Psoas muscle (tissue), 8 donors: ENCODE data around the gene LCP2. TPM values are rescaled to one million over a fixed set of nuclear protein-coding genes. Genes with fewer than 3 reads are reported as not detected.

Experiments
- ATAC-seq, 4 donors: fragments of 200-7000 bp; cut with Tn5 transposase; one replicate each; pipeline ENCODE4 v1.9.1; 2020; ENCODE audit warnings: moderate library complexity in 3 of 4, mild to moderate bottlenecking in 2 of 4
- DNase-seq, 2 donors: peaks; one replicate each; pipeline ENCODE4 v3.0.0-alpha.2; 2020
- H3K27ac ChIP-seq: fragments of 200-600 bp; one replicate; pipeline ENCODE4 v1.8.0; 2022
- H3K27me3 ChIP-seq, 3 donors: fragments of 200-600 bp in 1 of 3; one replicate each; pipeline versions ENCODE4 v1.6.1 to v1.8.0; 2013 to 2022; ENCODE audit warnings: low read length in 2 of 3, mild to moderate bottlenecking in 2 of 3, moderate library complexity in 1 of 3; ENCODE audit not compliant: insufficient read depth in 3 of 3
- H3K36me3 ChIP-seq, 2 donors: fragments of 200-600 bp in 1 of 2; one replicate each; pipeline versions ENCODE4 v1.6.1 to v1.8.0; 2013 to 2022; ENCODE audit warnings: low read depth in 1 of 2, mild to moderate bottlenecking in 1 of 2, moderate library complexity in 1 of 2; ENCODE audit not compliant: insufficient read depth in 1 of 2
- H3K4me1 ChIP-seq: fragments of 200-600 bp; one replicate; pipeline ENCODE4 v1.8.0; 2022
- H3K4me3 ChIP-seq: fragments of 200-600 bp; one replicate; pipeline ENCODE4 v1.8.0; 2022; ENCODE audit warnings: mild to moderate bottlenecking
- H3K9me3 ChIP-seq: fragments of 200-600 bp; one replicate; pipeline ENCODE4 v1.8.0; 2022
- WGBS, 3 donors: extraction: QIAGEN DNeasy Blood & Tissue Kit; methylation state at CpG; one replicate each; pipeline versions ENCODE4 v1.1.6 to v1.1.7; 2013; 5-methylcytosine and 5-hydroxymethylcytosine counted together
- intact Hi-C, 2 donors: fragments of 100-400 bp; cut with DNase I; formaldehyde crosslinking; loops; one replicate each; pipeline versions ENCODE4 v1.11.0 to v1.14.2; 2022
- polyA plus RNA-seq, 3 donors: library from polyadenylated mRNA; stranded (reverse); fragments of 200-250 nt; gene quantifications; one replicate each; pipeline ENCODE4 v1.2.3, GENCODE V29; 2013
- total RNA-seq, 4 donors: library from RNA; stranded (reverse); fragmentation: NEBNext Ultra II Directional in 2 of 4; extraction: Animal tissue kit (Norgen Biotek cat#: 25700) in 2 of 4; gene quantifications; one replicate each; pipeline versions ENCODE4 v1.2.1 to v1.2.4, GENCODE V29; 2021 to 2023
- TF ChIP-seq, protein P1 (sequence below): fragments of 200-600 bp; IDR thresholded peaks from one replicate; pipeline ENCODE4 v1.8.0; 2022; ENCODE audit warnings: antibody characterized with exemption
- donor health status: healthy with polysubstance abuse.
- donor health status: DM: no; HTN: no; CAD: no; lungs with moderate emphysema.
- donor health status: Bipolar disorder and iron deficiency.
- donor health status: healthy.
- donor health status: DM: yes; HTN: yes; CAD: no.
- donor health status: DM: no; HTN: no; CAD: no.
- donor health status: DM: no; HTN: no; CAD: no.
- donor health status: DM: yes; HTN: yes; CAD: no.

LCP2 gene
- total and polyA plus RNA-seq, 7 donors = 0.76 to 6.0 (median 4.2) TPM

DNA sequence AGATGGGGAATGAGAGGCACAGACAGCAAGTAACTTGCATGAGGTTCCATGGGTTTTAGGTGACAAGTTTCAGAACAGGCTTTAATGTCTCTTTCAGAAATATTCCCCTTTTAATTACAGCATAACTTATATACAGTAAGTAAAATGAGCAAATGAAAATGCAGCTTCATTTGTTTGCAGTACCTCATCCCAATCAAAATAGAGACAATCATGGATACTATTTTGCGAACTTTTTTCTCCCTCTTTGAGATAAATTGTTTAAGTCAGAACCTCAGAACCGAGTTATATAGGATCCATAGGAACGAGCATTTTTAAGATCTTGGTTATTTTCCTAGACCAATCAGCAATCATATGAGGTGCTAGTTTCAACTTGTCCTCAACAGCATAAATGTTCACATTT is 3.5 kb downstream of the LCP2 start:
- no peaks in the 10 kb centered on the region for H3K27me3 ChIP-seq
- H3K4me1 ChIP-seq = no peaks in the 10 kb centered on the region
- 86 to 89% (median 87%) methylated on average over 3 of the region's 3 CpGs for WGBS, 3 donors
- TF ChIP-seq, protein P1, sequence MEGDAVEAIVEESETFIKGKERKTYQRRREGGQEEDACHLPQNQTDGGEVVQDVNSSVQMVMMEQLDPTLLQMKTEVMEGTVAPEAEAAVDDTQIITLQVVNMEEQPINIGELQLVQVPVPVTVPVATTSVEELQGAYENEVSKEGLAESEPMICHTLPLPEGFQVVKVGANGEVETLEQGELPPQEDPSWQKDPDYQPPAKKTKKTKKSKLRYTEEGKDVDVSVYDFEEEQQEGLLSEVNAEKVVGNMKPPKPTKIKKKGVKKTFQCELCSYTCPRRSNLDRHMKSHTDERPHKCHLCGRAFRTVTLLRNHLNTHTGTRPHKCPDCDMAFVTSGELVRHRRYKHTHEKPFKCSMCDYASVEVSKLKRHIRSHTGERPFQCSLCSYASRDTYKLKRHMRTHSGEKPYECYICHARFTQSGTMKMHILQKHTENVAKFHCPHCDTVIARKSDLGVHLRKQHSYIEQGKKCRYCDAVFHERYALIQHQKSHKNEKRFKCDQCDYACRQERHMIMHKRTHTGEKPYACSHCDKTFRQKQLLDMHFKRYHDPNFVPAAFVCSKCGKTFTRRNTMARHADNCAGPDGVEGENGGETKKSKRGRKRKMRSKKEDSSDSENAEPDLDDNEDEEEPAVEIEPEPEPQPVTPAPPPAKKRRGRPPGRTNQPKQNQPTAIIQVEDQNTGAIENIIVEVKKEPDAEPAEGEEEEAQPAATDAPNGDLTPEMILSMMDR = no peak
- intact Hi-C loops = no loop called here
- ATAC-seq (no peak), DNase-seq (no peak)
- H3K27ac ChIP-seq = no peak overlapping the region
- no peak overlapping the region for H3K4me3 ChIP-seq
- no peaks in the 10 kb centered on the region for H3K9me3 ChIP-seq
- no peaks in the 10 kb centered on the region for H3K36me3 ChIP-seq

- Histone ChIP-seq H3K27me3 (no peaks in the 10 kb centered on the region), H3K9me3 (no peaks in the 10 kb centered on the region), H3K36me3 (no peaks in the 10 kb centered on the region), H3K27ac (no peak overlapping the region), H3K4me1 (no peaks in the 10 kb centered on the region), H3K4me3 (no peak overlapping the region)
- ATAC-seq = peak in 2 of 4 donors; percentile 31 to 33
- no peak for DNase-seq
- TF ChIP-seq, protein P1 = no peak
- intact Hi-C loops = no loop called here
- 66 to 73% (median 71%) methylated on average over 6 of the region's 6 CpGs for WGBS, 3 donors
Measured at GRCh38 chr5:170293273-170293672, 4.3 kb downstream of the LCP2 start.

DNA sequence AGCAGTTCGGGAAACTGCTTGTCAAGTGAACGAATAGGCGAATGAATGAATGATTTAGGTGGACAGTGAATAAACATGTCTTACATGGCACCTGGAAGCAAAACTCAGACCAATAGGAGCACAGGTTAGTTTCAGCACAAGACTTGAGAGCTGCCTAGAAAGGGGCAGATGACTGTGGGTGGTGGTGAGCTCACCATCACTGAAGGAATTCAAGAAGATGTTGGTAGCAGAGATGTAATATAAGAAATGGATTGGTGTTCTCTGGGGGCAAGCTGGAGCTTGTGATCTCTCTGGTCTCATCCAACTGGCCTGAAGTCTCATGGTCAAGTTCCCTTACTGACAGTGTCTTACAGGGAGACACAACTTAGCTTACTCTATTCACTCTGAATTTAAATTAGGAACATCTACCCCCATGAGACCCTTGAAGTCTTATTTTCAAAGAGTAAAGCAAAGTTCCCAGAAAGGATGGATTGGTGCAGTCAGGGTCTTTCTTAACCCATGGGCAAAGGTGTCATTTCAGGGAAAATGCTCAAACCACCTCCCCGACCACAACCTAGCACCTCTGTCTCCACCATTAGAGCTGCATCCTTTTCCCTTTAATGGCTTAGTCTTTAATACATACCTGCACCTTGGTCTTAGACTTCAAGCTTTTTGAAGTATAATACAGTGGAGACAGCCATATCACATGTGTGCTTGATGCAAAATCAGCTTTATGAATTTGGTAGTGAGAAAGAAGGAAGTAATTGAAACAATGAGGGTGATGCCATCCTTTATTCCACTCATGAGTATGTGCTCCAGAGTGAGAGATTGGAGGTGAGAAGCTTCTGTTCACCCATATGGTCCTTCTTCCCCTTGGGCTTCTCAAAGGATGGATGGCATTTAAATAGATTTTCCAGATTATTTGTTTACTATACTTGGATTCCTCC is 5.1 kb downstream of the LCP2 start:
- Histone ChIP-seq H3K9me3 (no peaks in the 10 kb centered on the region), H3K27ac (no peak overlapping the region), H3K36me3 (no peaks in the 10 kb centered on the region), H3K27me3 (no peaks in the 10 kb centered on the region), H3K4me3 (no peak overlapping the region), H3K4me1 (no peaks in the 10 kb centered on the region)
- DNase-seq (no peak), ATAC-seq (no peak)
- 92 to 96% (median 92%) methylated on average over 4 of the region's 4 CpGs for WGBS, 3 donors
- TF ChIP-seq, protein P1 = no peak
- intact Hi-C loops = no loop called here

GRCh38 chr5:170290498-170290897 is 7.1 kb downstream of the LCP2 start:
- Histone ChIP-seq H3K4me3 (no peak overlapping the region), H3K27ac (no peak overlapping the region), H3K36me3 (no peaks in the 10 kb centered on the region), H3K9me3 (no peaks in the 10 kb centered on the region), H3K27me3 (peaks cover 0 to 3% (median 0%) of the 10 kb centered on the region in 3 donors), H3K4me1 (no peaks in the 10 kb centered on the region)
- DNase-seq (no peak), ATAC-seq (no peak)
- 77 to 83% (median 81%) methylated on average over 3 of the region's 3 CpGs for WGBS, 3 donors
- TF ChIP-seq, protein P1 = no peak
- intact Hi-C loops = no loop called here
